Measurements from ENCODE around the gene CCDC122. TPM values are rescaled to one million over a fixed set of nuclear protein-coding genes. Genes with fewer than 3 reads are reported as not detected.
"Not testable (repeated sequence)": the region's sequence is repeated elsewhere in the genome, so short reads cannot be mapped to it uniquely, and the experiment has no call there.

CCDC122 gene
- total RNA-seq, 2 donors from 2014 or later: 2.4 to 2.5 TPM

DNA sequence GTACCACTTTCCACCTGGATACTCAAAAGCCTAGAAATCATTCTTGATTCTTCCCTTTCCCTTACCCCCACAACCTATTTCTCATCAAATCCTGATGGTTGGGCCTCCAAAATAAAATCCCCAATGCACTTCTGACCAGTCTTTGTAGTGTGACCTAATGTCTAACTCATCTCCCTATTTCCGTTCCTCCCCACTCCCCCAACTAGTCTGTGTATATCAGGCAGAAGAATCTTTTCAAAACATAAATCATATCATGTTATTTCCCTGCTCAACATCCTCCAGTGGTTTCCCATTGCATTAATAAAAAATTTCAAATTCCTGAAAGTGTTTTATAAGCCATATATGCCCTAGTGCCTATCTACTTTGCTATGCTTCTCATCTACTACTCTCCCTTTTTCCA is 17.7 kb downstream of the CCDC122 start:
- Mint-ChIP-seq H3K36me3 (no peaks in the 10 kb centered on the region), H3K27me3 (no peaks in the 10 kb centered on the region), H3K9me3 (no peaks in the 10 kb centered on the region), H3K4me3 (no peak overlapping the region), H3K4me1 (ENCODE audit: low read depth in 2 of 2) (no peaks in the 10 kb centered on the region), H3K27ac (no peak overlapping the region)
- ATAC-seq: no peak
- DNase-seq (ENCODE audit: low spot score): no peak

DNA sequence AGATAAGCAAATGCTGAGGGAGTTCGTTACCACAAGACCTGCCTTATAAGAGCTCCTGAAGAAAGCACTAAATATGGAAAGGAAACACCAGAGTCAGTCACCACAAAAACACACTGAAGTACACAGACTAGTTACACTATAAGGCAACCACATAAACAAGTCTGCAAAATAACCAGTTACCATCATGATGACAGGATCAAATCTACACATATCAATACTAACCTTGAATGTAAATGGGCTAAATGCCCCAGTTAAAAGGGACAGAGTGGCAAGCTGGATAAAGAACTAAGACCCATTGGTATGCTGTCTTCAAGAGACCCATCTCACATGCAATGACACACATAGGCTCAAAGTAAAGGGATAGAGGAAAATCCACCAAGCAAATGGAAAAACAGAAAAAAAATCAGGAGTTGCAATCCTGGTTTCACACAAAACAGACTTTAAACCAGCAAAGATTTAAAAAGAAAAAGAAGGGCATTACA is 26.6 kb downstream of the CCDC122 start:
- DNase-seq (ENCODE audit: low spot score): no peak
- Mint-ChIP-seq H3K4me1 (ENCODE audit: low read depth in 2 of 2) (no peaks in the 10 kb centered on the region), H3K27me3 (no peaks in the 10 kb centered on the region), H3K9me3 (peaks cover 39% of the 10 kb centered on the region), H3K4me3 (no peak overlapping the region), H3K27ac (no peak overlapping the region), H3K36me3 (peaks cover 60% of the 10 kb centered on the region)
- ATAC-seq: no peak

- ATAC-seq: no peak
- no peaks in the 10 kb centered on the region for H3K4me1 Mint-ChIP-seq (ENCODE audit: low read depth in 2 of 2)
- no peak overlapping the region for H3K27ac Mint-ChIP-seq
- H3K4me3 Mint-ChIP-seq: no peak overlapping the region
- no peak for DNase-seq (ENCODE audit: low spot score)
- H3K36me3 Mint-ChIP-seq: peaks cover 60% of the 10 kb centered on the region
- no peaks in the 10 kb centered on the region for H3K27me3 Mint-ChIP-seq
- peaks cover 39% of the 10 kb centered on the region for H3K9me3 Mint-ChIP-seq
Observed at GRCh38 chr13:43850873-43851272, 28.7 kb downstream of the CCDC122 start.

DNA sequence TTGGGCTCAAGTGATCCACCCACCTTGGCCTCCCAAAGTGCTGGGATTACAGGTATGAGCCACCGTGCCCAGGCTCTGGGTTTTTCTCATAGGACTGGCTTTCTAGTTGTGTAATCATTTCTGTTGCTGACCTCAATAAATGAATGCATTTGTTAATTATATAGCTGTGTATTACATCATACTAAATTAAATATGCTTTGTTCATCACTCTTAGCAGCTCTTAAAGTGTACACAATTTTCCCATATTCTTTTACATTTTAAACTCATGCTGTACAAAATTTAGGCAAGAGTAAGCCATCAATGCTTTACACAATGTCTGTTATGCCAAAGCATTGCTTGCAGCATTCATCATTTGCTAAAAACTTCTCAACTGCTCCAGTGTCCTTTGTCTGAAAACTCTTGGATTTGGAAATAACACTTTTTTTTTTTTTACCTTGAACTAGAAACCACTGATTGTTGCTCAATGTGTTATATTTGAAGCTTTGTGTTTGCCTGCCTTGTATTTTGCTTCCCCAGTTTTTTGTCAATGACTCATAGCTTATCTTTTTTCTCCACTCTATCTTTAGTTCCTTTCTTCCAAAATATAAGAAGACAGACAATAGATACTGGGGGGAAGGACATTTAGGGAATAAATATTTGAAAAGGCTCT is 31.4 kb downstream of the CCDC122 start:
- peaks cover 34% of the 10 kb centered on the region for H3K36me3 Mint-ChIP-seq
- ATAC-seq (no peak), DNase-seq (ENCODE audit: low spot score) (no peak)
- no peaks in the 10 kb centered on the region for H3K4me1 Mint-ChIP-seq (ENCODE audit: low read depth in 2 of 2)
- H3K27ac Mint-ChIP-seq: no peak overlapping the region
- H3K9me3 Mint-ChIP-seq: peaks cover 24% of the 10 kb centered on the region
- no peak overlapping the region for H3K4me3 Mint-ChIP-seq
- peaks cover 0 to 11% of the 10 kb centered on the region in 2 donors for H3K27me3 Mint-ChIP-seq

GRCh38 chr13:43846496-43847158 is 32.9 kb downstream of the CCDC122 start:
- Mint-ChIP-seq H3K4me3 (no peak overlapping the region), H3K9me3 (peaks cover 10% of the 10 kb centered on the region), H3K27ac (no peak overlapping the region), H3K36me3 (peaks cover 19% of the 10 kb centered on the region), H3K27me3 (peaks cover 0 to 11% of the 10 kb centered on the region in 2 donors), H3K4me1 (ENCODE audit: low read depth in 2 of 2) (peaks cover 0 to under 1% of the 10 kb centered on the region in 2 donors)
- DNase-seq (ENCODE audit: low spot score) (no peak), ATAC-seq (no peak)

DNA sequence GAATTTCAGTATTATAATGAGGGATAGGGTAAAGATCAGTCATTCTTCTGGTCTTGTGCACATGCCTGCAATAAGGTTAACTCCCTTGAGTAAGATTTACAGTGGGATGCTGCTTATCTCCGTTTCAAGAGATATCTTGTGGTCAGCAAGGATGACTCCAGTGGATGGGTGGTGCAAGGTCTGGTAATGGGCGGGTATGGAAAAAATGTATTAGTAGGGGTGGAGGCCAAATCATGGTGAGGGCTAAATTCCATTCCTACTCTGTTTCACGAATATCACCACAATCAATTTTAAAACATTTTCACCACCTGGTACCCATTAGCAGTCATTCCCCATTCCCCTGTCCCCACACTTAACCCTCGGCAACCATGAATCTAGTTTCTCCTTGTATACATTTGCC is 40.6 kb downstream of the CCDC122 start:
- H3K36me3 Mint-ChIP-seq: no peaks in the 10 kb centered on the region
- H3K4me1 Mint-ChIP-seq (ENCODE audit: low read depth in 2 of 2): peaks cover 0 to 6% of the 10 kb centered on the region in 2 donors
- no peak overlapping the region for H3K27ac Mint-ChIP-seq
- no peak for DNase-seq (ENCODE audit: low spot score)
- H3K9me3 Mint-ChIP-seq: no peaks in the 10 kb centered on the region
- no peak for ATAC-seq
- peaks cover 3 to 4% of the 10 kb centered on the region in 2 donors for H3K27me3 Mint-ChIP-seq
- no peak overlapping the region for H3K4me3 Mint-ChIP-seq

DNA sequence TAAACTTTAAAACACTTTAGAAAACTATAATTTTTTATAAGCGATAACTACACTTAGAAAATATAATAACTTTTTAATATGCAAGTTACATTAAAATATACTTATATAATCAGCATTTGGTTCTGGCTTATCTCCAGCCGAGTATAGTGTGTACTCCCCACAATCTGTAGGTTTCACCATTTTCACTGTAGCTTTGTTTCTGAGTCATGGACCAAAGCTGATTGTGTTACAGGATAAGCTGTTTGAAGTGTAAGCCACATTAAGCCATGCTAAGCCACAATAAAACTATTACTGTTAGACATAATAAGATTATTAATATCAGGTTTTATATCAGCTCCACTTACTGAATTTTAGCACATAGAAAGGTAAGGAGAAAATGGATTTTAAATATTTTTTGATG is 43.8 kb downstream of the CCDC122 start:
- no peaks in the 10 kb centered on the region for H3K36me3 Mint-ChIP-seq
- DNase-seq (ENCODE audit: low spot score): no peak
- no peak overlapping the region for H3K4me3 Mint-ChIP-seq
- no peaks in the 10 kb centered on the region for H3K4me1 Mint-ChIP-seq (ENCODE audit: low read depth in 2 of 2)
- no peak overlapping the region for H3K27ac Mint-ChIP-seq
- ATAC-seq: no peak
- no peaks in the 10 kb centered on the region for H3K9me3 Mint-ChIP-seq
- H3K27me3 Mint-ChIP-seq: peaks cover 9 to 24% of the 10 kb centered on the region in 2 donors

GRCh38 chr13:43831088-43831487 is 48.5 kb downstream of the CCDC122 start:
- no peak for ATAC-seq
- Mint-ChIP-seq H3K27ac (no peak overlapping the region), H3K4me3 (no peak overlapping the region), H3K9me3 (no peaks in the 10 kb centered on the region), H3K36me3 (no peaks in the 10 kb centered on the region), H3K27me3 (peaks cover 18 to 40% of the 10 kb centered on the region in 2 donors), H3K4me1 (ENCODE audit: low read depth in 2 of 2) (no peaks in the 10 kb centered on the region)
- DNase-seq (ENCODE audit: low spot score): no peak

DNA sequence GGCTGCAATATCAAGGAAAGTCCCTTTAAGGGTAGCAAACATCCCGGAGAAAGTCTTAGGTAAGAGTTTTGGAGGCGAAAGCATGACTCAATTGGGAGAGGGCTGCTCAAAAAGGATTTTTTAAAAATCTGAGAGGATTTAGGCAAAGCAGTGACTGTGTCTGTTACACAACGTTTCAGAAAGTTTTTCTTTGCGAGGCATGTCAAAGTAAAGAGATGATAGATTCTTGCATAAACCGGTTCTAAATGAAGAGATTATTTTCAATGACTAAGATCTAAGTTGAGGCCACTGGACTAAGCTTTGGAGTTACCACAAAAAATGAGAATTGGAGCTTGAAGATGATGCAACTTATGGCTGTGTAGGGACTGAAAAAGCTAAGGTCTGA is 49.1 kb downstream of the CCDC122 start:
- peaks cover 18 to 40% of the 10 kb centered on the region in 2 donors for H3K27me3 Mint-ChIP-seq
- H3K4me3 Mint-ChIP-seq: no peak overlapping the region
- no peaks in the 10 kb centered on the region for H3K4me1 Mint-ChIP-seq (ENCODE audit: low read depth in 2 of 2)
- DNase-seq (ENCODE audit: low spot score) (no peak), ATAC-seq (no peak)
- no peaks in the 10 kb centered on the region for H3K36me3 Mint-ChIP-seq
- H3K27ac Mint-ChIP-seq: no peak overlapping the region
- no peaks in the 10 kb centered on the region for H3K9me3 Mint-ChIP-seq

DNA sequence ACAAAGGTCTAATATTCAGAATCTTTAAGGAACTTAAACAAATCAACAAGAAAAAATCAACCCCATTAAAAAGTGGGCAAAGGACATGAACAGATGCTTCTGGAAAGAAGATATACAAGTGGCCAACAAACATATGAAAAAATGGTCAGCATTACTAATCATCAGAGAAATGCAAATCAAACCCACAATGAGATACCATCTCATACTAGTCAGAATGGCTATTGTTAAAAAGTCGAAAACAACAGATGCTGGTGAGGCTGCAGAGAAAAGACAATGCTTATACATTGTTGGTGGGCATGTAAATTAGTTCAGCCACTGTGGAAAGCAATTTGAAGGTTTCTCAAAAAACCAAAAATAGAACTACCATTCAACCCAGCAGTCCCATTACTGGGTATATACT is 54.9 kb downstream of the CCDC122 start:
- not testable (repeated sequence) for H3K4me1 Mint-ChIP-seq (ENCODE audit: low read depth in 2 of 2); H3K4me3 Mint-ChIP-seq; H3K36me3 Mint-ChIP-seq; DNase-seq (ENCODE audit: low spot score); ATAC-seq; H3K27ac Mint-ChIP-seq; H3K9me3 Mint-ChIP-seq
- peaks cover 13 to 32% of the 10 kb centered on the region in 2 donors for H3K27me3 Mint-ChIP-seq

DNA sequence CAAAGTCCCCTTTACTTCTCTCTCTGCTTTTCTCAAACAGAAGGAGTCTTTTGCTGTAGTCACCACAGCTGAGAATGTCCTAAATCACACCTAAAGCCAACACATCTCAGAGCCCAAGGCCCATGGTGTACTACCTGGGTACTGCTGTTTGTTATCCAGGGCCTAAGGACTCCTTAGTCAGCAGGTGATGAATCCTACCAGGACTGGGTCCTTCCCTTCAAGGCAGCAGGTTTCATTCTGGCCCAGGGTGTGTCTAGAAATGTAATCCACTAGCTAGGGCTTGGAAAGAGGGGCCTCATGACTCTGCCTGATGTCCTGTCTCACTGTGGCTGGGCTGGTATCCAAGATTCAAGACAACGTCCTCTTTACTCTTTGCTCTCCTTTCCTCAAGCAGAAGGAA is 56.6 kb downstream of the CCDC122 start:
- Mint-ChIP-seq H3K27ac (no peak overlapping the region), H3K27me3 (peaks cover 12 to 41% of the 10 kb centered on the region in 2 donors), H3K36me3 (peaks cover 4% of the 10 kb centered on the region), H3K4me3 (no peak overlapping the region), H3K4me1 (ENCODE audit: low read depth in 2 of 2) (no peaks in the 10 kb centered on the region), H3K9me3 (no peaks in the 10 kb centered on the region)
- no peak for ATAC-seq
- DNase-seq (ENCODE audit: low spot score): no peak

GRCh38 chr13:43816401-43816889 is 63.1 kb downstream of the CCDC122 start:
- Mint-ChIP-seq H3K27me3 (peaks cover 15 to 51% of the 10 kb centered on the region in 2 donors), H3K27ac (no peak overlapping the region), H3K9me3 (no peaks in the 10 kb centered on the region), H3K36me3 (peaks cover 5% of the 10 kb centered on the region), H3K4me3 (no peak overlapping the region), H3K4me1 (ENCODE audit: low read depth in 2 of 2) (no peaks in the 10 kb centered on the region)
- ATAC-seq (no peak), DNase-seq (ENCODE audit: low spot score) (no peak)

DNA sequence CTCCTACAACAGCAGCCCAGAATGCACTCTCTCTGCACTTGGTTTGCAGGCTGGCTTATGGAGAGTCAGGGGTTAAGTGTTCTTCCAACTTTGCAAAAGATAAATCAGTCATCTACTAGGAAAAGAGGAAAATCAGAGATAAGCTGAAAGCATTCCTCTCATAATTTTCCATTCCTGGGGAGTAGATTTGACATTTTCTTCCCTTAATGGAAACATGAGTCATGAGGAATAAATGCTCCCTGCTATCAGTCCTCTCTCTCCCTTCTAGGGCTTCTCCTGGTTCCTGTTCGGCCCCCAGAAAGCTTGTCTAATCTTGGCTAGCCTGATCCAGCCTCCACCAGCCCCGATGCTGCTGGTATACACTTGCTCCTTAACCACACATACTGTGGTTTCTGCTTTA is 64.3 kb downstream of the CCDC122 start:
- no peak for ATAC-seq
- Mint-ChIP-seq H3K36me3 (peaks cover 5% of the 10 kb centered on the region), H3K4me3 (no peak overlapping the region), H3K4me1 (ENCODE audit: low read depth in 2 of 2) (no peaks in the 10 kb centered on the region), H3K27ac (no peak overlapping the region), H3K9me3 (no peaks in the 10 kb centered on the region), H3K27me3 (peaks cover 14 to 48% of the 10 kb centered on the region in 2 donors)
- DNase-seq (ENCODE audit: low spot score): no peak

DNA sequence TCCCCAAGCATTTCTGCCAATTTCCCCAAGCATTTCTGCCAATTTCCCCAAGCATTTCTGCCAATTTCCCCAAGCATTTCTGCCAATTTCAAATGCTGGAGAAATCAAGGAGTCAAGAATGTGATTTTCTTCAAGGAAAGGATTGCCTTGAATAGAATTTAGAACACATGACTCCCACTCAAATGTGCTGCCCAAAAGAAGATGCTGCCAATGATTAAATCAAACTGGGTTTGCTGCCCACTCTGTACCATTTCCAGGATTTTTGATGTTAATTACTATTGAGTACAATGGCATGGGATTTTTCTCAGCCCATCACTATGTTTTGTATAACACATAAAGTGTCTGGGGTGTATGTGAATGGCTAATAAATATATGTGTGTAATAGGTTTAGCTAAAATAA is 70.9 kb downstream of the CCDC122 start:
- H3K4me3 Mint-ChIP-seq: no peak overlapping the region

More for the DNA sequence above, 70.9 kb downstream of the CCDC122 start:
- DNase-seq (ENCODE audit: low spot score) (no peak), ATAC-seq (no peak)
- Mint-ChIP-seq H3K4me1 (ENCODE audit: low read depth in 2 of 2) (peaks cover 0 to 5% of the 10 kb centered on the region in 2 donors), H3K9me3 (no peaks in the 10 kb centered on the region), H3K27me3 (peaks cover 17 to 21% of the 10 kb centered on the region in 2 donors), H3K27ac (no peak overlapping the region), H3K36me3 (no peaks in the 10 kb centered on the region)
